ENCODE results near the gene ARMH1.

Gene ARMH1

GRCh38 chr1:44640200-44640853 is 34.2 kb upstream of the ARMH1 start:
- no peak for TF ChIP-seq GATA2 (IDR thresholded peaks at IDR 0.05; ENCODE audit: low read depth, low read length)
- no peak for TF ChIP-seq GATA3 (IDR thresholded peaks at IDR 0.05; ENCODE audit: low read depth, low read length)

GRCh38 chr1:44641126-44642102 is 33.1 kb upstream of the ARMH1 start:
- TF ChIP-seq GATA2 (IDR thresholded peaks at IDR 0.05; ENCODE audit: low read depth, low read length): peak; percentile 54; the same call in 1 of the 2 replicates
- no peak for TF ChIP-seq GATA3 (IDR thresholded peaks at IDR 0.05; ENCODE audit: low read depth, low read length)

GRCh38 chr1:44642255-44642654 is 32.3 kb upstream of the ARMH1 start:
- TF ChIP-seq GATA3 (IDR thresholded peaks at IDR 0.05; ENCODE audit: low read depth, low read length) (no peak), GATA2 (IDR thresholded peaks at IDR 0.05; ENCODE audit: low read depth, low read length) (no peak)

GRCh38 chr1:44642925-44643324 is 31.6 kb upstream of the ARMH1 start:
- TF ChIP-seq GATA3 (IDR thresholded peaks at IDR 0.05; ENCODE audit: low read depth, low read length): no peak
- TF ChIP-seq GATA2 (IDR thresholded peaks at IDR 0.05; ENCODE audit: low read depth, low read length): no peak

GRCh38 chr1:44643721-44644334 is 30.7 kb upstream of the ARMH1 start:
- TF ChIP-seq GATA3 (IDR thresholded peaks at IDR 0.05; ENCODE audit: low read depth, low read length) (no peak), GATA2 (IDR thresholded peaks at IDR 0.05; ENCODE audit: low read depth, low read length) (no peak)

GRCh38 chr1:44644806-44645205 is 29.7 kb upstream of the ARMH1 start:
- TF ChIP-seq GATA2 (IDR thresholded peaks at IDR 0.05; ENCODE audit: low read depth, low read length): no peak
- TF ChIP-seq GATA3 (IDR thresholded peaks at IDR 0.05; ENCODE audit: low read depth, low read length): no peak

- no peak for TF ChIP-seq GATA3 (IDR thresholded peaks at IDR 0.05; ENCODE audit: low read depth, low read length)
- no peak for TF ChIP-seq GATA2 (IDR thresholded peaks at IDR 0.05; ENCODE audit: low read depth, low read length)
Measured at GRCh38 chr1:44645476-44646244, 28.9 kb upstream of the ARMH1 start.

GRCh38 chr1:44646261-44647110 is 28.0 kb upstream of the ARMH1 start:
- TF ChIP-seq GATA3 (IDR thresholded peaks at IDR 0.05; ENCODE audit: low read depth, low read length): no peak
- no peak for TF ChIP-seq GATA2 (IDR thresholded peaks at IDR 0.05; ENCODE audit: low read depth, low read length)

GRCh38 chr1:44647896-44648295 is 26.6 kb upstream of the ARMH1 start:
- TF ChIP-seq GATA2 (IDR thresholded peaks at IDR 0.05; ENCODE audit: low read depth, low read length): no peak
- TF ChIP-seq GATA3 (IDR thresholded peaks at IDR 0.05; ENCODE audit: low read depth, low read length): no peak

GRCh38 chr1:44648529-44649250 is 25.8 kb upstream of the ARMH1 start:
- no peak for TF ChIP-seq GATA2 (IDR thresholded peaks at IDR 0.05; ENCODE audit: low read depth, low read length)
- no peak for TF ChIP-seq GATA3 (IDR thresholded peaks at IDR 0.05; ENCODE audit: low read depth, low read length)

- no peak for TF ChIP-seq GATA2 (IDR thresholded peaks at IDR 0.05; ENCODE audit: low read depth, low read length)
- no peak for TF ChIP-seq GATA3 (IDR thresholded peaks at IDR 0.05; ENCODE audit: low read depth, low read length)
Measured at GRCh38 chr1:44649788-44650158, 24.7 kb upstream of the ARMH1 start.

- no peak for TF ChIP-seq GATA3 (IDR thresholded peaks at IDR 0.05; ENCODE audit: low read depth, low read length)
- TF ChIP-seq GATA2 (IDR thresholded peaks at IDR 0.05; ENCODE audit: low read depth, low read length): 0 out of 2 replicates have a peak, but pooled peaks have one; percentile 16
Measured at GRCh38 chr1:44650159-44650831, 24.2 kb upstream of the ARMH1 start.

All from SH-SY5Y (cell line).